ENCODE results near the gene CCDC190. TPM values are rescaled to one million over a fixed set of nuclear protein-coding genes. Genes with fewer than 3 reads are reported as not detected.

CCDC190 gene
- total RNA-seq, 1 donor from 2014 or later: 0.35 TPM

Other genes starting within 250 kb of the CCDC190 start
- 34.4 TPM for gene DDR2, start 228.7 kb downstream of the CCDC190 start, total RNA-seq
- gene HSD17B7, start 70.5 kb downstream of the CCDC190 start, total RNA-seq: 4.2 TPM
- gene RGS4, start 208.2 kb upstream of the CCDC190 start, total RNA-seq: 0.92 TPM

Measured in Right ventricle myocardium inferior (tissue), 1 donor.